Measurements from ENCODE around the gene GRIA4.
A peak's percentile ranks its signal among the peaks of the same experiment; 100 is the strongest.

Gene GRIA4

GRCh38 chr11:105918600-105918999 is 308.7 kb downstream of the GRIA4 start:
- DNase-seq (ENCODE audit: low spot score) = no peak

GRCh38 chr11:105923252-105923651 is 313.4 kb downstream of the GRIA4 start:
- no peak for DNase-seq (ENCODE audit: low spot score)

GRCh38 chr11:105923807-105924206 is 313.9 kb downstream of the GRIA4 start:
- no peak for DNase-seq (ENCODE audit: low spot score)

GRCh38 chr11:105929084-105929955 is 319.4 kb downstream of the GRIA4 start:
- DNase-seq (ENCODE audit: low spot score) = no peak

GRCh38 chr11:105933695-105934094 is 323.8 kb downstream of the GRIA4 start:
- no peak for DNase-seq (ENCODE audit: low spot score)

- DNase-seq (ENCODE audit: low spot score) = no peak
Observed at GRCh38 chr11:105935791-105936190, 325.9 kb downstream of the GRIA4 start.

- DNase-seq (ENCODE audit: low spot score) = no peak
Observed at GRCh38 chr11:105937331-105937730, 327.5 kb downstream of the GRIA4 start.

GRCh38 chr11:105937738-105938137 is 327.9 kb downstream of the GRIA4 start:
- DNase-seq (ENCODE audit: low spot score) = no peak

- no peak for DNase-seq (ENCODE audit: low spot score)
Observed at GRCh38 chr11:105942921-105943320, 333.0 kb downstream of the GRIA4 start.

GRCh38 chr11:105948918-105949590 is 339.2 kb downstream of the GRIA4 start:
- no peak for DNase-seq (ENCODE audit: low spot score)

GRCh38 chr11:105953886-105954285 is 344.0 kb downstream of the GRIA4 start:
- DNase-seq (ENCODE audit: low spot score) = no peak

- DNase-seq (ENCODE audit: low spot score) = peak; percentile 15
Observed at GRCh38 chr11:105960252-105961245, 350.7 kb downstream of the GRIA4 start.

GRCh38 chr11:105968021-105968697 is 358.3 kb downstream of the GRIA4 start:
- no peak for DNase-seq (ENCODE audit: low spot score)

- DNase-seq (ENCODE audit: low spot score) = no peak
Observed at GRCh38 chr11:105969756-105970155, 359.9 kb downstream of the GRIA4 start.

- DNase-seq (ENCODE audit: low spot score) = no peak
Observed at GRCh38 chr11:105975128-105975527, 365.3 kb downstream of the GRIA4 start.

GRCh38 chr11:105979997-105980703 is 370.3 kb downstream of the GRIA4 start:
- no peak for DNase-seq (ENCODE audit: low spot score)

GRCh38 chr11:105986554-105986953 is 376.7 kb downstream of the GRIA4 start:
- DNase-seq (ENCODE audit: low spot score) = no peak

- DNase-seq (ENCODE audit: low spot score) = no peak
Observed at GRCh38 chr11:105988197-105988596, 378.3 kb downstream of the GRIA4 start.

GRCh38 chr11:105989124-105989523 is 379.3 kb downstream of the GRIA4 start:
- no peak for DNase-seq (ENCODE audit: low spot score)

GRCh38 chr11:105991888-105992287 is 382.0 kb downstream of the GRIA4 start:
- no peak for DNase-seq (ENCODE audit: low spot score)

All from HuH-7 (cell line).